Upper lobe of left lung (tissue), 6 donors: ENCODE measurements around the gene LRP11. TPM values are rescaled to one million over a fixed set of nuclear protein-coding genes. Genes with fewer than 3 reads are reported as not detected.
"Not testable (repeated sequence)": the region's sequence is repeated elsewhere in the genome, so short reads cannot be mapped to it uniquely, and the experiment has no call there.

Source experiments
- ATAC-seq, 2 donors: fragments of 200-7000 bp; cut with Tn5 transposase; one replicate each; pipeline ENCODE4 v1.9.1; 2022; ENCODE audit warnings: mild to moderate bottlenecking in 2 of 2, moderate library complexity in 2 of 2; ENCODE audit not compliant: low FRiP score in 2 of 2
- DNase-seq, 2 donors: peaks; one replicate each; pipeline ENCODE4 v3.0.0-alpha.2; 2019 to 2020
- H3K27ac ChIP-seq, 4 donors: fragments of 200-600 bp; sonication (generic); one replicate each; pipeline ENCODE4 v1.5.1; 2016 to 2019
- H3K27me3 ChIP-seq, 4 donors: fragments of 200-600 bp; sonication (generic); one replicate each; pipeline ENCODE4 v1.5.1; 2017 to 2019
- H3K36me3 ChIP-seq, 4 donors: fragments of 200-600 bp; sonication (generic); one replicate each; pipeline ENCODE4 v1.5.1; 2016 to 2019
- H3K4me1 ChIP-seq, 4 donors: fragments of 200-600 bp; sonication (generic); one replicate each; pipeline ENCODE4 v1.5.1; 2018 to 2019
- H3K4me3 ChIP-seq, 4 donors: fragments of 200-600 bp; sonication (generic); one replicate each; pipeline ENCODE4 v1.5.1; 2017 to 2019; ENCODE audit warnings: mild to moderate bottlenecking in 2 of 4, moderate library complexity in 1 of 4
- H3K9me3 ChIP-seq, 4 donors: fragments of 200-600 bp; sonication (generic); one replicate each; pipeline ENCODE4 v1.5.1; 2018 to 2019
- CTCF ChIP-seq, 6 experiments: fragments of 450-650 bp in 4 of 6; fragments of 200-600 bp in 2 of 6; sonication (generic) in 2 of 6; IDR thresholded peaks; one replicate each; pipeline ENCODE4 v1.5.1; 2016 to 2019; ENCODE audit warnings: antibody characterized with exemption in 6 of 6
- EP300 ChIP-seq, 4 donors: sonication (generic); formaldehyde crosslinking; IDR thresholded peaks; one replicate each; pipeline ENCODE4 v1.5.1; 2017; ENCODE audit warnings: antibody characterized with exemption in 4 of 4, control low read depth in 2 of 4
- POLR2A ChIP-seq, 4 donors: fragments of 450-650 bp; IDR thresholded peaks; one replicate each; pipeline ENCODE4 v1.5.1; 2016 to 2017; ENCODE audit warnings: antibody characterized with exemption in 4 of 4, mild to moderate bottlenecking in 2 of 4
- POLR2AphosphoS5 ChIP-seq, 2 donors: sonication (generic); formaldehyde crosslinking; IDR thresholded peaks; one replicate each; pipeline ENCODE4 v1.5.1; 2017; ENCODE audit warnings: antibody characterized with exemption in 2 of 2
- WGBS, 2 donors: methylation state at CpG; one replicate each; pipeline ENCODE4 v1.1.5; 2017 to 2018; 5-methylcytosine and 5-hydroxymethylcytosine counted together
- total RNA-seq, 6 donors: library from RNA; depleted of rRNA in 4 of 6; stranded (reverse); fragments of >200 nt in 4 of 6; gene quantifications; one replicate each; pipeline versions ENCODE4 v1.1.0 to v1.2.1, GENCODE V29; 2016 to 2021
- donor health status: DM: no; HTN: no; CAD: no; lungs with moderate emphysema.
- donor health status: DM: no; HTN: yes; CAD: no; lungs with severe emphysema.

LRP11 gene
- 100 to 1,000 TPM in 1 of 6 donors, 10 to 100 TPM in 5; 30.2 to 104 (median 39.9) TPM for total RNA-seq

- Histone ChIP-seq H3K4me1 (peaks cover 13 to 36% (median 26%) of the 10 kb centered on the region in 4 donors), H3K4me3 (peak within 1 kb of the TSS; percentile 38 to 91 (median 79)), H3K9me3 (no peaks in the 10 kb centered on the region), H3K27me3 (no peaks in the 10 kb centered on the region), H3K27ac (peak within 1 kb of the TSS; percentile 89 to 93 (median 90)), H3K36me3 (no peaks in the 10 kb centered on the region)
- peak; percentile 95 to 97 for DNase-seq
- ATAC-seq: peak; percentile 94 to 95
- TF ChIP-seq CTCF (IDR thresholded peaks at IDR 0.05): peak in 3 of 6 experiments; percentile 12 to 33 (median 21)
- TF ChIP-seq EP300 (IDR thresholded peaks at IDR 0.05): no peak
- TF ChIP-seq POLR2A (IDR thresholded peaks at IDR 0.05): peak in 3 of 4 donors; percentile 36 to 83 (median 71)
- peak; percentile 28 to 75 for TF ChIP-seq POLR2AphosphoS5 (IDR thresholded peaks at IDR 0.05)
- WGBS, 2 donors: 0 to 1% methylated on average over 6 to 51 of the region's 110 CpGs
Observed at GRCh38 chr6:149863698-149864577, at the start of gene LRP11. Gene LRP11, minus strand, starts transcription at chr6:149864359. Its CDS starts 339 bp downstream, at chr6:149864020.

DNA sequence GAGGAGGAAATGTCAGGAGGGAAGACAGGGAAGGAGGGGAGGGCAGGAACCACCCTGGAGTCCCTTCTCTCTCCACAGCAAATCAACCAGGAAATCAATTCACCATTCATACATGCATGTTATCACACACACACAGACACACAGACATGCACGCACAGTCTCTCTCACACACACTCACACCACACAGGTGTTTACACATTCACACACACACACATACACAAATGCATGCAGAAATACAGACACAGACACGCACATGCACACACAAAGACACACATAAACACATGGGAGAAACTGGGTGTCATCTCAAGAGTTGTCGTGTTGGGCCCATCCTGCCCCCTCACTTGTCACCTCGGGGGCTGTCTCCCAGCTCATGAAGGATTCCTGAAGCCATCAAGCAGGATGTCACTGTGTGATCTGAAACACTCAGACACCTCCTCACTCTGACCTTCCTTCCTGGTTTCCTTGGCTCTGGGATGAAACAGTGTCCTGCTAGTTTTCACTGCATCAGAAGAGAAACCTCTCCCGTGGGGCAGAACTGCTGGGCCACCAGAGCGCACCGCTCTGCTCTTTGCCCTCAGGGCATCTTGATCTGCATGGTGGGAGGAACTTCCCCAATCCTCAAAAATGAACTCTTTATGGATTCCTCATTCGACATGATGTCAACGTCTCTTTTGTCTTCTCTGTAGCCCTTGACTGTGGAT, 49.5 kb upstream of the LRP11 start:
- WGBS, 2 donors: 68% methylated on average over 8 to 9 of the region's 9 CpGs
- Histone ChIP-seq H3K36me3 (no peaks in the 10 kb centered on the region), H3K4me1 (no peaks in the 10 kb centered on the region), H3K27ac (no peak overlapping the region), H3K4me3 (no peak overlapping the region), H3K9me3 (peaks cover 0 to 2% (median under 1%) of the 10 kb centered on the region in 4 donors), H3K27me3 (no peaks in the 10 kb centered on the region)
- ATAC-seq (no peak), DNase-seq (no peak)
- TF ChIP-seq POLR2AphosphoS5 (IDR thresholded peaks at IDR 0.05) (no peak), POLR2A (IDR thresholded peaks at IDR 0.05) (no peak), CTCF (IDR thresholded peaks at IDR 0.05) (no peak), EP300 (IDR thresholded peaks at IDR 0.05) (no peak)

- no peak for TF ChIP-seq POLR2AphosphoS5 (IDR thresholded peaks at IDR 0.05)
- no peak for TF ChIP-seq EP300 (IDR thresholded peaks at IDR 0.05)
- TF ChIP-seq CTCF (IDR thresholded peaks at IDR 0.05): no peak
- TF ChIP-seq POLR2A (IDR thresholded peaks at IDR 0.05): no peak
- H3K4me3 ChIP-seq: no peak overlapping the region
- no peaks in the 10 kb centered on the region for H3K27me3 ChIP-seq
- DNase-seq (no peak), ATAC-seq (no peak)
- no peaks in the 10 kb centered on the region for H3K36me3 ChIP-seq
- no peak overlapping the region for H3K27ac ChIP-seq
- H3K4me1 ChIP-seq: no peaks in the 10 kb centered on the region
- H3K9me3 ChIP-seq: peaks cover 0 to 8% (median 5%) of the 10 kb centered on the region in 4 donors
- WGBS, 2 donors: 73 to 76% methylated on average over 2 of the region's 2 CpGs
Observed at GRCh38 chr6:149913085-149913484, 48.9 kb upstream of the LRP11 start.

DNA sequence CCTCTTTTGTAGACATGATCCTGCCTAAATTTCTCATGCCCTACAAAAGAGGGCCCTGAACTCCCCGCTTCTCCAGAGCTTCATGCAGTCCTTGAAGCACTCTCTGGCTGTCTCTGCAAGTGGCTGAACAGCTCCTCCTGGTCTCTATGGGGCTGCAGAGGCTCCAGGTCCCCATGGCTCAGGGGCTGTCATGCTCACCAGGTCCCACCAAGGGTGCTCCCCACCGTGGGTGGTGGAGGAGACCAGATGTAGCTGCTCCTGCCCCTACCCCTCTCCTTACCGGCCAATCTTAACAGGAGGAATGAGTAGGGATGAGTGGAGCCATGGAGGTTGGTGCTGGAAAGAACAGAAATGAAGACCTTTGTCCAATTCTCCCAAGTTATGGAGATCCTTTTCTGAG, 48.5 kb upstream of the LRP11 start:
- 76 to 81% methylated on average over 2 to 3 of the region's 3 CpGs for WGBS, 2 donors
- not testable (repeated sequence) for H3K27ac ChIP-seq, H3K36me3 ChIP-seq, ATAC-seq, H3K27me3 ChIP-seq, H3K9me3 ChIP-seq, H3K4me1 ChIP-seq, DNase-seq, H3K4me3 ChIP-seq

DNA sequence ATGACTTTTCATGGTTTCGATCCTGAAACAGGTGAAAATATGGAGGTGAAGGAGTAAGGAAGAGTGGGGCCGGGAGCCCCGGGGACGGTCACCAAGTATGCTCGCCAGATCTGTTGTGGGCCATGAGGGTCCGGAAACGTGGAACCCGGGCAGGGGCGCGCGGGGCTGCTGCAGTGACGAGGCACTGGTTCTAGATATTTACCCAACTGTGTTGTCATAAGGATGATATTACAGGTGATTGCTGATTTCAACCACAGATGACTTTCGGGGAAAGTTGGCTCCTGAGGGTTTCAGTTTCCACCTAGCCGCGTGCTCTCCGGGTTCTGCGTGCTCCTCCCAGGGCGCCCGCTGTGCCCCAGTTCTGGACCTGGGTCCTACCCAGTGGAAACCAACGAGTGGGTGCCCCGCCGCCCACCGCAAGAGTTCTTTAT, 46.6 kb upstream of the LRP11 start:
- DNase-seq: peak in 1 of 2 donors; percentile 53

More for the DNA sequence above, 46.6 kb upstream of the LRP11 start:
- no peak for ATAC-seq
- Histone ChIP-seq H3K4me3 (no peak overlapping the region), H3K9me3 (peaks cover 0 to 9% (median 5%) of the 10 kb centered on the region in 4 donors), H3K27ac (no peak overlapping the region), H3K27me3 (no peaks in the 10 kb centered on the region), H3K4me1 (no peaks in the 10 kb centered on the region), H3K36me3 (no peaks in the 10 kb centered on the region)
- WGBS, 2 donors: 93 to 96% methylated on average over 23 of the region's 23 CpGs
- no peak for TF ChIP-seq POLR2AphosphoS5 (IDR thresholded peaks at IDR 0.05)
- no peak for TF ChIP-seq EP300 (IDR thresholded peaks at IDR 0.05)
- TF ChIP-seq POLR2A (IDR thresholded peaks at IDR 0.05): no peak
- TF ChIP-seq CTCF (IDR thresholded peaks at IDR 0.05): no peak
